ENCODE data around the gene ENTPD2.

DNA sequence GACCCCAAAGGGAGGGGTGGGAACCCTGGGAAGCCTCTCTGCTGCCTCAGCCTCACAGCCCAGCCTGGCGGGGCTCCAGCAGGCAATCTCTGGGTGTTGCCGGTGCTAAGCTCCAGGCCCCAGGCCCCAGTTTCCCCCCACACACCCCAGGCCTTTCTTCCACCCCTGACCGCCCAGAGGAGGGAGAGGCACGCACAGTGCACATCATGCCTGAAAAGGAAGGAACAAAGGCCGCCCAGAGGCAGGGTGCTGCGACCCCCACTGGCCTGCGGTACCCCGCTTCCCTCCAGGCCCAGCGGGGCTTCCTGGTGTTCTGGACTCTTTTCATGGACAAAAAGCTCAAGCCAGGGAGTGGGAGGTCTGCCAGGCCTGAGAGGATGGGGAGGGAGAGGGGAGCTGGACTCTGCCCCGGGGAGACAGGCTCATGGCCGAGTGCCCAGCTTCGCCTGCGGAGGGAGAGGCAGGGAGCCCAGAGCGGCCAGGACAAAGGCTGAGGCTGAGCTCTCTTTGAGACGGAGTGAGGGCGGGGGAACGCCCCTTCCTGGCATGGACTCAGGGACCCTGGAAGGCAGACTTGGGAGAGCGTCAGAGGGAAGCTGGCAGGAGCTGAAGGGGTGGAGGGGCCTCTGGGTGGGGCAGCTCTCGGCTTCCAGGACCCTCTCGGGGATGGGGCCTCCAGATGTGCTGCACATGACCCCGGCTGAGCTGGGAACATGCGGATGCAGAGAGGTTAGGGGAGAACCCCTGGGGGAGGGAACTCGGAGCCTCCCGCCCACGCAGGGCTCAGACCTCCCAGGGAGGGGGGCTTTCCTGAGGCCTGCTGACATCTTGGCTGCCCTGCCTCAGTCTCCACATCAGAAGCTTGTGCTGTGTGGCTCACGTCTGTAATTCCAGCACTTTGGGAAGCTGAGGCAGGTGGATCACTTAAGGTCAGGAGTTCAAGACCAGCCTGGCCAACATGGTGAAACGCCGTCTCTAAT is 1.8 kb upstream of the ENTPD2 start:
- TF ChIP-seq, protein P1, sequence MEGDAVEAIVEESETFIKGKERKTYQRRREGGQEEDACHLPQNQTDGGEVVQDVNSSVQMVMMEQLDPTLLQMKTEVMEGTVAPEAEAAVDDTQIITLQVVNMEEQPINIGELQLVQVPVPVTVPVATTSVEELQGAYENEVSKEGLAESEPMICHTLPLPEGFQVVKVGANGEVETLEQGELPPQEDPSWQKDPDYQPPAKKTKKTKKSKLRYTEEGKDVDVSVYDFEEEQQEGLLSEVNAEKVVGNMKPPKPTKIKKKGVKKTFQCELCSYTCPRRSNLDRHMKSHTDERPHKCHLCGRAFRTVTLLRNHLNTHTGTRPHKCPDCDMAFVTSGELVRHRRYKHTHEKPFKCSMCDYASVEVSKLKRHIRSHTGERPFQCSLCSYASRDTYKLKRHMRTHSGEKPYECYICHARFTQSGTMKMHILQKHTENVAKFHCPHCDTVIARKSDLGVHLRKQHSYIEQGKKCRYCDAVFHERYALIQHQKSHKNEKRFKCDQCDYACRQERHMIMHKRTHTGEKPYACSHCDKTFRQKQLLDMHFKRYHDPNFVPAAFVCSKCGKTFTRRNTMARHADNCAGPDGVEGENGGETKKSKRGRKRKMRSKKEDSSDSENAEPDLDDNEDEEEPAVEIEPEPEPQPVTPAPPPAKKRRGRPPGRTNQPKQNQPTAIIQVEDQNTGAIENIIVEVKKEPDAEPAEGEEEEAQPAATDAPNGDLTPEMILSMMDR (IDR thresholded peaks at IDR 0.05), result no peak
- no peak for TF ChIP-seq EZH2 (IDR thresholded peaks at IDR 0.05; ENCODE audit: borderline replicate concordance, insufficient read depth, low read depth, low read length, poor library complexity, severe bottlenecking)
